Measurements from ENCODE around the gene BSG.
A peak's percentile ranks its signal among the peaks of the same experiment; 100 is the strongest.

Gene BSG

DNA sequence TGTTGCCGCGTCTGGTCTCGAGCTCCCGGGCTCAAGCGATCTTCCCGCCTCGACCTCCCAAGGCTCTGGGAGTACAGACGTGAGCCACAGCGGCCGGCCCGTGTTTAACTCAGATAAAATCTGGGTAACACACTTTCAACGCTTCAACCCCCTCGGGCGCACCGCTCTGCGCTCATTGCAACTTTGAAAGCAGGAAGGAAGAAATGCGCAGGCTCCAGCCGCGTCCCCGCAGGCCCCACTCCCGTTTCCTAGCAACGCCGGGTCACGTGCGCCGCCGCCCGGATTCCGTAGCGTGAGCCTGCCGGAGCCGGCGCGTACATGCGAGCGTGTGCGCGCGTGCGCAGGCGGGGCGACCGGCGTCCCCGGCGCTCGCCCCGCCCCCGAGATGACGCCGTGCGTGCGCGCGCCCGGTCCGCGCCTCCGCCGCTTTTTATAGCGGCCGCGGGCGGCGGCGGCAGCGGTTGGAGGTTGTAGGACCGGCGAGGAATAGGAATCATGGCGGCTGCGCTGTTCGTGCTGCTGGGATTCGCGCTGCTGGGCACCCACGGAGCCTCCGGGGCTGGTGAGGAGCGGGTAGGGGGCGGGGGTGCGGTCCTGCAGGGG, at the start of gene BSG:
Gene BSG, plus strand, starts transcription at position 457 of the 603 bp plus-strand sequence. Its CDS starts 39 bp downstream, at position 496.
- TF ChIP-seq JUND (IDR thresholded peaks at IDR 0.05; ENCODE audit: low read depth), result no peak; the same call in 1 of the 2 replicates
- DNase-seq (ENCODE audit: low read depth in 1 of 2, low spot score in 1 of 2), result peak; percentile 95 to 99
- in situ Hi-C loops (cut with HindIII; ENCODE audit: low pct_unique_long_range_greater_than_20kb, low sequenced_read_pairs), result no loop called here

DNA sequence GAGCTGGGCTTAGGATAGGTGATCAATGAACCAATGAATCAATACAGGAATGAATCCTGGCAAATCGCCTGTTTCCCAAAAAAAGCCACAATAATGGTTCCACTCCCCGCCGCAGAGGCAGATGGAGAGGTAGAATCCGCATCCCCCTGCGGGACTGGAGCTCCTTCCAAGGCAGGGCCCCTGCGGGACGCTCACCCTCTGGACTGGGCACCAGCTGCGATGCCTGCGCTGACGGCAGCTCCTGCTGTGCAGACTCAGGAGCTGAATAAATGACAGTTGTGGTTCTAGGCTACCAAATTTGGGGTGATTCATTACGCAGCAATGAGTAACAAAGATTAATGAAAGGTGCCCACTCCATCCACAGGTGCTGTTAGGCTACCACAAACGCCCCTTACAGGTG, 49.7 kb upstream of the BSG start:
- no peak for DNase-seq (ENCODE audit: low read depth in 1 of 2, low spot score in 1 of 2)
- in situ Hi-C loops (cut with HindIII; ENCODE audit: low pct_unique_long_range_greater_than_20kb, low sequenced_read_pairs), result no loop called here
- TF ChIP-seq JUND (IDR thresholded peaks at IDR 0.05; ENCODE audit: low read depth), result no peak

DNA sequence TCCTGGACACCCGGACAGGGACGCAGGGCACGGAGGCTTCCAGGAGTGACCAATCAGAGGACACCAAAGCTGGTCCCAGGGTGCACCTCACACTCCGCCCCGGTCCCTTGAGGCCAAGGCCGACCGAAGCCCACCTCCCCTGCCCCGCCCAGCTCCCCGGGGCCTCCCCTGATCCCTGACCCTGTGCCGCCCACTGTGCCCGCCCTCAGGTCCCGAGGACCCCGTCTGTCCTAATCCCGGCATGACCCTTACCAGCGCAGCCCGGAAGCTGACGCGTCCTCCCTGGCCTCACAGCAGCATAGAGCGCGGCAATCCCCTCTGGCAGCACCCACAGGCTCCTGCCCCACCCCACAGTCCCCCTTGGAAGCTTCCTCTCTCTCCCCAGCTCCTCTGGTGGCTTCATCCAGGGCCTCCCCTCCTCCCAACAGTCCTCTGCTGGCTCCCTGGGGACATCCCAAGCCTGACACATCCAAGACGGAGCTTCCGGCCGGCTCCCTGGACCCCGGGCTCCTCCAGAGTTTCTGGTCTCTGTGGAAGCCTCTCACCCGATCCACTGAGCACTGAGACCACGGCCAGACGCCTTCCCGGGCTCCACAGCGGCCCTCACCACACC, 48.2 kb upstream of the BSG start:
- TF ChIP-seq JUND (IDR thresholded peaks at IDR 0.05; ENCODE audit: low read depth), result no peak
- in situ Hi-C loops (cut with HindIII; ENCODE audit: low pct_unique_long_range_greater_than_20kb, low sequenced_read_pairs), result no loop called here
- DNase-seq (ENCODE audit: low read depth in 1 of 2, low spot score in 1 of 2), result no peak

DNA sequence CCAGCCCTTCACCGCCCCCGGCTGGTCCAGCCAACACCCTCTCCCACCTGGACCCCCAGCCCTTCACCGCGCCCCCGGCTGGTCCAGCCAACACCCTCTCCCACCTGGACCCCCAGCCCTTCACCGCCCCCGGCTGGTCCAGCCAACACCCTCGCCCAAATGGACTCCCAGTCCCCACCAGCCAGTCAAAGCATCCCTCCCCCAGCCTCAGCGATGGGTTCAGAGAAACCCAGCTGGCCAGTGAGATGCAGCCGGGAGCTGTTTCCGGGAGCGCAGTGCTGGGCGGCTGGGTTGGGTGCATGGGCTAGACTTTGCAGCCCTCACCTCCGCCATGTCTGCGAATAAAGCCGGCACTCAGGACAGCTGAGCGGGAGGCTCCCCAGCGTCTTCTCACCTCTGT, 47.4 kb upstream of the BSG start:
- in situ Hi-C loops (cut with HindIII; ENCODE audit: low pct_unique_long_range_greater_than_20kb, low sequenced_read_pairs), result no loop called here
- no peak for TF ChIP-seq JUND (IDR thresholded peaks at IDR 0.05; ENCODE audit: low read depth)
- DNase-seq (ENCODE audit: low read depth in 1 of 2, low spot score in 1 of 2), result no peak

DNA sequence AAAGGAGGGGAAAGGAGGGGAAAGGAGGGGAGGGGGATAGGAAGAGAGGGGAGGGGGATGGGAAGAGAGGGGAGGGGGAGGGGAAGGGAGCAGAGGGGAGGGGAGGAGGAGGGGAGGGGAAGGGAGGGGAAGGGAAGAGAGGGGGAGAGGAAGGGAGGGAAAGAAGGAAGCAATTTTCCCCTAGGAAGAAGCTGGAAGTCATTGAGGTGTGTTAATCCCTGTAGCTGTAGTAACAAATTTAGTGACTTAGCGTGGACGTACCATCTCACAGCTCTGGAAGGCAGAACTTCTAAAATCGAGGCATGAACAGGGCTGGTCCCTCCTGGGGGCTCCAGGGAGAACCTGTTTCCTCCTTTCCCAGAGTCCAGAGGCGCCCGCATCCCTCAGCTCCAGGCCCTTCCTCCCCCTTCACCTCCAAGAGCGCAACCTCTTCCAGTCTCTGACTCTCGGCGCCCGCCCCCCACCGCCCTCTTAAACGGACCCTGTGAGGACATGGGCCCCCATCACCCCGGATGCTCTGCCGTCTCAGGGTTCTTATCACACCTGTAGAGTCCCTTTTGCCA, 46.5 kb upstream of the BSG start:
- TF ChIP-seq JUND (IDR thresholded peaks at IDR 0.05; ENCODE audit: low read depth), result no peak
- no peak for DNase-seq (ENCODE audit: low read depth in 1 of 2, low spot score in 1 of 2)
- in situ Hi-C loops (cut with HindIII; ENCODE audit: low pct_unique_long_range_greater_than_20kb, low sequenced_read_pairs), result no loop called here

DNA sequence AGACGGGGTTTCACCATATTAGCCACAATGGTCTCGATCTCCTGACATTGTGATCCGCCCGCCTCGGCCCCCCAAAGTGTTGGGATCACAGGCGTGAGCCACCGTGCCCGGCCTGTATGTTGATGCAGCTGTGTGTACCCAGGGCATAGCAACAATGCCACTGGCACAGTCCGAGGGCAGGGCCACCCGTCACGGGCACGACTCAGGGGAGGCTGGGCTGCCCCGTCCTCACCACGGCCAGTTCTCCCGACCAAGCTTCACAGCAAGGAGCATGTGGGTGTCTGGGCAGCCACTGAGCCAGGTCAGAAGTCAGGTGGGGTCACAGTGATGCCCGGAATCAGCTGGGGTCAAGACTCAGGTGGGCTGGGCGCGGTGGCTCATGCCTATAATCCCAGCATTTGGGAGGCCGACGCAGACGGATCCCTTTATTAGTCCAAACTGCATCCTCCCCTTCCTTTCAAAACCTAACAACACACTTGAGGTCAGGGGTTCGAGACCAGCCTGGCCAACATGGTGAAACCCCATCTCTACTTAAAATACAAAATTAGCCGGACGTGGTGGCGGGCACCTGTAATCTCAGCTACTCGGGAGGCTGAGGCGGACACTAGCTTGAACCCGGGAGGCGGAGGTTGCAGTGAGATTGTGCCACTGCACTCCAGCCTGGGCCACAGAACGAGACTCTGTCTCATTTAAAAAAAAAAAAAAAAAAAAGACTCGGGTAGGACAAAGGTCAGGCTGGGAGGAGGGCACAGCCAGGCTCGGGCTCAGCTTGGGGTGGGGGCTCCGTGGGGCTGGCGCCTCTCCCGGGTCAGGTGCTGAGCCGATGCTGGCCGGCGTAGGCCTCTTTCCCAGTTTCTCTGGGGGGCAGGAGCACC, 42.0 kb upstream of the BSG start:
- in situ Hi-C loops (cut with HindIII; ENCODE audit: low pct_unique_long_range_greater_than_20kb, low sequenced_read_pairs), result no loop called here
- DNase-seq (ENCODE audit: low read depth in 1 of 2, low spot score in 1 of 2), result no peak
- no peak for TF ChIP-seq JUND (IDR thresholded peaks at IDR 0.05; ENCODE audit: low read depth)

DNA sequence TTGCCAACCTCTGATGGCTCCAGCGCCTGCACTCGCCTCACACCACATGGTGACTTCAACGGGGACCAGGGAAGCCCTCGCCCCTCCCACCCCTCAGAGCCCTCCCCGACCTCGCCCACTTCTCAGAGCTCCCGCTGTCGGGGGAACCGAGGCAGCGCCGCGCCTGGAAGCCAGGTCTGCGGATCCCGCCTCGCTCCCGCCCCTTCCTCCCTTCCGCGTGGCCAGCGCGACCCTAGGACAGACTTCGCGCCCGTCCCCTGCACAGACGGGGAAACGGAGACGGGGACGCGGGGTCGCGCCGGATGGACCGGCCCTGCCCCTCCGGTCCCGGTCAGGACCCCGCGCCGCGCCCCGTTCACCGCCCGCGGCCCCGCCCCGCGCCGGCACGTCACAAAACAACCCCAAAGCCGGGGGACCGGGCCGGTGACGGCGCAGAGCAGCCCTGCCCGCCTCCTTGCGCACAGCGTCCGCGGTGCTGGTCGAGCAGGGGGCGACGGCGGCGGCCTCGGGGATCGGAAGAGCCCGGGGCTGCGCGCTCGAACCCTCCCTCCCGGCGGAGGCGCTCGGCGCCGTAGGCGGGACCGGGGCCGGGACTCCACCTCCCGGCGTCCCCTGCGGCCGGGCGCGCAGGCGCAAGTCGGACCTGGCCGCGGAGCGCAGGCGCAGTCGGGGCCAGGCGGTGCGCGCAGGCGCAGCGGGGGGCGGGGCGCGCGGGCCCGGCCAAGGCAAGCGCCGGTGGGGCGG, 41.2 kb upstream of the BSG start:
- in situ Hi-C loops (cut with HindIII; ENCODE audit: low pct_unique_long_range_greater_than_20kb, low sequenced_read_pairs), result no loop called here
- peak; percentile 83 to 95 for DNase-seq (ENCODE audit: low read depth in 1 of 2, low spot score in 1 of 2)
- TF ChIP-seq JUND (IDR thresholded peaks at IDR 0.05; ENCODE audit: low read depth), result no peak

DNA sequence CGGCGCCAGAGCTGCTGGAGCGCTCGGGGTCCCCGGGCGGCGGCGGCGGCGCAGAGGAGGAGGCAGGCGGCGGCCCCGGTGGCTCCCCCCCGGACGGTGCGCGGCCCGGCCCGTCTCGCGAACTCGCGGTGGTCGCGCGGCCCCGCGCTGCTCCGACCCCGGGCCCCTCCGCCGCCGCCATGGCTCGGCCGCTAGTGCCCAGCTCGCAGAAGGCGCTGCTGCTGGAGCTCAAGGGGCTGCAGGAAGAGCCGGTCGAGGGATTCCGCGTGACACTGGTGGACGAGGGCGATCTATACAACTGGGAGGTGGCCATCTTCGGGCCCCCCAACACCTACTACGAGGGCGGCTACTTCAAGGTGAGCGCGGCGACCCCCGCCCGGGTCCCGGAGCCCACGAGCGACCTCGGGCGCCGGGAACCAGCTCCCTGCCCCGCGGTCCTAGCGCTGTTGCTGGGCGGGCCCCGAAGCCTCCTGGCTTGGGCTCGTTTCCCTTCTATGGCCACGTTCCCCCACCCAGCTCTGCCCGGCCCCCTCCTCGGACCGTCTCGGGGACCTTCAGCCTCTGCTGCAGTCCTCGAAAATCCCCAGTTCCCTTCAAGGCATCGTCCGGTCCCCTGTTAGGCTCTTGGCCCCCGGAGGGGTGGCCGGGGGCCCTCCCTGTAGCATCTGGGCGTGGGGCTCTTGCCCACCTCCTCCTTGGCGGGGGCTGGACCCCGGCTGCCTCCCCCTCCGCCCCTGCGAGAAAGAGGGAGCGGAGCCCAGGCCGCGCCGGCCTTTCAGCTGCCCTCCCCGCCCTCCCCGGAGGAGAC, 40.4 kb upstream of the BSG start, which contains the start of gene CDC34:
Gene CDC34, plus strand, starts transcription at position 8 of the 808 bp plus-strand sequence. Its CDS starts 172 bp downstream, at position 180.
- DNase-seq (ENCODE audit: low read depth in 1 of 2, low spot score in 1 of 2), result no peak
- in situ Hi-C loops (cut with HindIII; ENCODE audit: low pct_unique_long_range_greater_than_20kb, low sequenced_read_pairs), result no loop called here
- no peak for TF ChIP-seq JUND (IDR thresholded peaks at IDR 0.05; ENCODE audit: low read depth)

DNA sequence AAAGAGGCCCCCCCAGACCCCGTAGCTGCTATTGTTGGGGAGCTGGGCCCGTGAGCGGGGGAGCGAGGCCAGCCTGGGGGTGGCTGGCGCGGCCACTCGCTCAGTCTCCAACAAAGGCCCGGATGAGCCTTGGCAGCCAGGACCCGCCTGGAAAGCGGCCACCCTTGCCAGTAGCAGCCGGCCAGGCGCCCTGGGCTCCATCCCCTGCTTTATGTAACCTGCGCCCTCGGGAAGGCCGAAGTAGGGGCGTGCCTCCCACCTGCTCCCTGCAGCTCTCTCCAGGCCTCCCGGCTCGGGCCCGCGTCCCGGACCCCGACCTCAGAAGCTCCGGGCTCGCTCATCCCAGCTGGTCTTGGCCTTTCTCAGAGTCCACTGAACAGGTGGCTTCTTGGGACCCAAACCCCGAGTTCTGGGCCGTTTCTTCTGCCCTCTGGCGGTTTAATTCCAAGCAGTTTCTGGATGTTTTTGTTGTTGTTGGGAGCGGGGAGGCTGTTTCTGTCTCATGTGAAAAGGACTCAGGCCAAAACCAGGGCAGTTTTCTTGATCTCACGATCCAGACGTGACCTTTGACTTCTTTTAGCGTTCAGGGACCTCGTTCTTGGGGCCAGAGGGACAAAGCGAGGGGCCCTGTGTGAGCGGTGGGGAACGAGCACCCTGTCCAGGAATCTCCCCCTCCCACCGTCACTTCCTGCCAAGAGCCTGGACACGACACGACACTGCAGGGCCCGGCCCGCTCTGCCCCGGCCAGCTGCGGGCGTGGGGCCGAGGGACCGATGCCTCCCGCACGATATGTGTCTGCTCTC, 39.6 kb upstream of the BSG start:
- peak in 1 of 2 experiments; percentile 63 for DNase-seq (ENCODE audit: low read depth in 1 of 2, low spot score in 1 of 2)
- in situ Hi-C loops (cut with HindIII; ENCODE audit: low pct_unique_long_range_greater_than_20kb, low sequenced_read_pairs), result no loop called here
- TF ChIP-seq JUND (IDR thresholded peaks at IDR 0.05; ENCODE audit: low read depth), result no peak

DNA sequence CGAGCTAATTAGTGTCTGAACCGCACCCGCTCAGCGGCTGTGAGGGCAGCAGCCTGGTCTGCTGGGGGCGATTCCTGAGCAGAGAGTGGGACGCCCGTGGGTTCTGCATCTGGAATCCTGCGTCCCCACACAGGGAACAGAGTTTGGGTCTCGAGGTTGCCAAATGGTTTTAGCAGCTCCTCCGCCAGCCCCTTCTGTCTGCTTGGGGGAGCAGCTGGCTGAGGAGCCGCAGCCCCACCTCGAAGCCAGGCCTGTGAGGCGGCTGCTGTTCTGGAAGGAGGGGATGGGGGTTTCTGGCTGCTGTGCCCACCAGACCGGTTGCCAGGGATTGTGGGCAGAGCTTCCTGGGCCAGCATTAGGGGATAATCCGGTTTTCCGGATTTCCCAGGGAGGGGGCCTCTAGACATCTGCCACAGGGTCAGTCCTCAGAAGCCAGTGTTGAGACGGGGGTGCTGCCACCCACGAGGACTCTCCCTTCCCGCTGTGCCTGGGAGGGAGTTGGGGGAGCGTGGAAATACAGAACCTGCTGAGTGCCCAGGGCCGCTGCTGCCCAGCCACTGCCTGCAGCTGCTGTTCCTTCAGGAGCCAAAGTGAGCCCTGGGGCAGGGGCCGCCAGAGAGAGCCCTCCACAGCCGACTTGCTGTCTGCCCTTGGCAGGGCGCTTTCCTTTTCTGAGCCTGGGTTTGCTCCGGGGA, 38.9 kb upstream of the BSG start:
- DNase-seq (ENCODE audit: low read depth in 1 of 2, low spot score in 1 of 2), result no peak
- TF ChIP-seq JUND (IDR thresholded peaks at IDR 0.05; ENCODE audit: low read depth), result no peak
- in situ Hi-C loops (cut with HindIII; ENCODE audit: low pct_unique_long_range_greater_than_20kb, low sequenced_read_pairs), result no loop called here

All from T47D (cell line).